Neural cell (in vitro differentiated cells): ENCODE data around the gene C7orf25. TPM values are rescaled to one million over a fixed set of nuclear protein-coding genes. Genes with fewer than 3 reads are reported as not detected.

Source experiments
- H2AFZ ChIP-seq: fragments of 200-600, 300-800 bp; sonication (generic), shearing (Covaris generic); 2 replicates; pipeline ENCODE4 v1.6.0; 2014; ENCODE audit warnings: low read depth, mild to moderate bottlenecking, antibody characterized with exemption, low read length, moderate library complexity
- H3F3A ChIP-seq: fragments of 200-600 bp; shearing (Covaris generic); 2 replicates; pipeline ENCODE4 v1.6.1; 2016; ENCODE audit warnings: mild to moderate bottlenecking, moderate library complexity, mixed read lengths, antibody characterized with exemption, low read length; ENCODE audit not compliant: insufficient read depth, poor library complexity, severe bottlenecking
- H3K27ac ChIP-seq: fragments of 200-600, 300-800 bp; sonication (generic), shearing (Covaris generic); 2 replicates; pipeline ENCODE4 v1.5.1; 2014; ENCODE audit warnings: mild to moderate bottlenecking, low read length, moderate library complexity
- H3K27me3 ChIP-seq: fragments of 300-800, 200-600 bp; sonication (generic), shearing (Covaris generic); 2 replicates; pipeline ENCODE4 v1.6.0; 2014; ENCODE audit warnings: mild to moderate bottlenecking, low read depth, low read length, moderate library complexity; ENCODE audit not compliant: insufficient read depth
- H3K36me3 ChIP-seq: fragments of 300-800, 200-600 bp; sonication (generic), shearing (Covaris generic); 2 replicates; pipeline ENCODE4 v1.5.1; 2014; ENCODE audit warnings: mild to moderate bottlenecking, antibody characterized with exemption, low read length, moderate library complexity; ENCODE audit not compliant: insufficient read depth
- H3K4me2 ChIP-seq: fragments of 300-800, 200-600 bp; sonication (generic), shearing (Covaris generic); 2 replicates; pipeline ENCODE4 v1.6.0; 2014; ENCODE audit warnings: mild to moderate bottlenecking, low read length
- H3K4me3 ChIP-seq: fragments of 300-800, 200-600 bp; sonication (generic), shearing (Covaris generic); 2 replicates; pipeline ENCODE4 v1.5.1; 2014; ENCODE audit warnings: mild to moderate bottlenecking, low read length, moderate library complexity
- H3K79me2 ChIP-seq: fragments of 200-600 bp; shearing (Covaris generic); replicated peaks from 2 replicates; pipeline ENCODE4 v1.6.0; 2014; ENCODE audit warnings: mild to moderate bottlenecking, low read length, moderate library complexity; ENCODE audit not compliant: insufficient read depth
- H3K9ac ChIP-seq: fragments of 300-800, 200-600 bp; sonication (generic), shearing (Covaris generic); 2 replicates; pipeline ENCODE4 v1.6.1; 2016; ENCODE audit warnings: mild to moderate bottlenecking, low read length, mixed read lengths
- H3K9me2 ChIP-seq: fragments of 200-600 bp; shearing (Covaris generic); 2 replicates; pipeline ENCODE4 v1.6.1; 2016; ENCODE audit warnings: mild to moderate bottlenecking, low read length, mixed read lengths; ENCODE audit not compliant: insufficient read depth
- H3K9me3 ChIP-seq: fragments of 200-600, 300-800 bp; sonication (generic), shearing (Covaris generic); 2 replicates; pipeline ENCODE4 v1.6.1; 2016; ENCODE audit warnings: mild to moderate bottlenecking, mixed run types, low read length, moderate library complexity, mixed read lengths
- H4K20me1 ChIP-seq: fragments of 200-600 bp; shearing (Covaris generic); 2 replicates; pipeline ENCODE4 v1.6.1; 2016; ENCODE audit warnings: mild to moderate bottlenecking, mixed run types; ENCODE audit not compliant: insufficient read depth
- EP300 ChIP-seq: fragments of 450-650 bp; conservative IDR thresholded peaks from 2 replicates; pipeline ENCODE4 v1.6.1; 2014; ENCODE audit warnings: antibody characterized with exemption, mild to moderate bottlenecking, moderate library complexity; ENCODE audit not compliant: poor library complexity, severe bottlenecking
- EZH2 ChIP-seq: fragments of 200-600, 300-800 bp; shearing (Covaris generic), sonication (generic); IDR thresholded peaks from 2 replicates; pipeline ENCODE4 v1.6.1; 2014; ENCODE audit warnings: antibody characterized with exemption, low read length, borderline replicate concordance, mild to moderate bottlenecking; ENCODE audit not compliant: insufficient read depth, poor library complexity, severe bottlenecking
- MXI1 ChIP-seq: fragments of 450-650 bp; conservative IDR thresholded peaks from 2 replicates; pipeline ENCODE4 v1.6.1; 2014; ENCODE audit warnings: antibody characterized with exemption, mild to moderate bottlenecking; ENCODE audit not compliant: poor library complexity, severe bottlenecking
- POLR2AphosphoS5 ChIP-seq: IDR thresholded peaks from 2 replicates; pipeline ENCODE4 v1.6.1; 2012
- RAD21 ChIP-seq: fragments of 450-650 bp; conservative IDR thresholded peaks from 2 replicates; pipeline ENCODE4 v1.6.1; 2014; ENCODE audit warnings: antibody characterized with exemption, mild to moderate bottlenecking, moderate library complexity
- REST ChIP-seq: IDR thresholded peaks from 2 replicates; pipeline ENCODE4 v1.6.1; 2012; ENCODE audit warnings: borderline replicate concordance
- SMC3 ChIP-seq: fragments of 450-650 bp; conservative IDR thresholded peaks from 2 replicates; pipeline ENCODE4 v1.6.1; 2014; ENCODE audit warnings: antibody characterized with exemption, mild to moderate bottlenecking, moderate library complexity; ENCODE audit not compliant: poor library complexity
- TAF1 ChIP-seq: IDR thresholded peaks from 2 replicates; pipeline ENCODE4 v1.6.1; 2012; ENCODE audit warnings: low read depth
- polyA plus RNA-seq: library from polyadenylated mRNA; depleted of rRNA; stranded (reverse); fragments of >200 nt; gene quantifications from 2 replicates; pipeline ENCODE4 v1.2.3, GENCODE V29; 2014
- TF ChIP-seq, protein P1 (sequence below): fragments of 450-650 bp; IDR thresholded peaks from 2 replicates; pipeline ENCODE4 v1.5.1; 2014; ENCODE audit warnings: antibody characterized with exemption, mild to moderate bottlenecking, moderate library complexity; ENCODE audit not compliant: poor library complexity, severe bottlenecking

C7orf25 gene
- polyA plus RNA-seq, 1 donor from 2014 or later, result 3.9 TPM

DNA sequence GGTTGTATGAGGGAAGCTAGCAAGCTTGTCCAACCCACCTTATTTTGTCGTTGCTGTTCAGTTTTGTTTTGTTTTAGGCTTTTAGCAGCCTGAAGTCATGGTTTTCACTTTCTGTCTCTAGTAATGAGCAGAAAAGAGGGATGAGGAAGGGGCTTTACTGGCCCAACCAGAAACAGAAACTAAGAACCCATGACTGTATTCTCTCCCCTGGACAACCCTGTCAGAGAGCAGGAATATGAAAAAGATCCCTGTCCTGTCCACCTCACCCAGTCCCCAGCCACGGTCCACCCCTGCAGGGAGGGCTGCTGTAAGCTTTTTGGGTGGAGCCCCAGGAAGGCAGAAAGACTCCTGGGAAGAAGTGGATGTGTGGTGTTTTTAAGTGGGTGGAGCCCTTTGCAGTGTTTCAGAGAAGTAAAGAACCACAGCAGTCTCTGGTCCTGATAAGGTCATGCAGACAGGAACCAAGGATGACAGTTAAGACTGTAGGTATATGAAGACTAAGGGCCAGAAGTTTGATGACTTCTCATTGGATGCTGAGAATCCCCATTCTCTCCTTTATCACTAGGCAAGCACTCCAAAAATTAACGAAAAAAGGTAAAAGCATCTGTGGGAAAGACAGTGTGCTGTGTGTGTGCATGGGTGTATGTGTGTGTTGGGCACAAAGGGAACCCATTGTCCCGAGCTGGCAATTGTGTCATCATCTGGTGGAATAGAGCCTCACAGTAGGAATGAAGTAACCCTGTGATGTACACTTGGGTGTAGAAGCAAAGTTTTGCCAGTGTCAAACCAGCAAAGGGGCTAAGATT, 34.2 kb upstream of the C7orf25 start:
- H3K9me2 ChIP-seq, result no peaks in the 10 kb centered on the region
- H3K9me3 ChIP-seq, result no peaks in the 10 kb centered on the region
- no peaks in the 10 kb centered on the region for H4K20me1 ChIP-seq
- H3K4me3 ChIP-seq, result no peak overlapping the region
- H3K79me2 ChIP-seq, result no peaks in the 10 kb centered on the region
- TF ChIP-seq, protein P1, sequence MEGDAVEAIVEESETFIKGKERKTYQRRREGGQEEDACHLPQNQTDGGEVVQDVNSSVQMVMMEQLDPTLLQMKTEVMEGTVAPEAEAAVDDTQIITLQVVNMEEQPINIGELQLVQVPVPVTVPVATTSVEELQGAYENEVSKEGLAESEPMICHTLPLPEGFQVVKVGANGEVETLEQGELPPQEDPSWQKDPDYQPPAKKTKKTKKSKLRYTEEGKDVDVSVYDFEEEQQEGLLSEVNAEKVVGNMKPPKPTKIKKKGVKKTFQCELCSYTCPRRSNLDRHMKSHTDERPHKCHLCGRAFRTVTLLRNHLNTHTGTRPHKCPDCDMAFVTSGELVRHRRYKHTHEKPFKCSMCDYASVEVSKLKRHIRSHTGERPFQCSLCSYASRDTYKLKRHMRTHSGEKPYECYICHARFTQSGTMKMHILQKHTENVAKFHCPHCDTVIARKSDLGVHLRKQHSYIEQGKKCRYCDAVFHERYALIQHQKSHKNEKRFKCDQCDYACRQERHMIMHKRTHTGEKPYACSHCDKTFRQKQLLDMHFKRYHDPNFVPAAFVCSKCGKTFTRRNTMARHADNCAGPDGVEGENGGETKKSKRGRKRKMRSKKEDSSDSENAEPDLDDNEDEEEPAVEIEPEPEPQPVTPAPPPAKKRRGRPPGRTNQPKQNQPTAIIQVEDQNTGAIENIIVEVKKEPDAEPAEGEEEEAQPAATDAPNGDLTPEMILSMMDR, result no peak
- TF ChIP-seq MXI1 (no peak), EZH2 (no peak), RAD21 (no peak), POLR2AphosphoS5 (no peak), SMC3 (no peak), EP300 (no peak), TAF1 (no peak), REST (no peak)
- H3K9ac ChIP-seq, result no peak overlapping the region
- no peaks in the 10 kb centered on the region for H3F3A ChIP-seq
- H3K27ac ChIP-seq, result no peak overlapping the region
- H2AFZ ChIP-seq, result no peak overlapping the region
- H3K36me3 ChIP-seq, result peaks cover under 1% of the 10 kb centered on the region
- no peaks in the 10 kb centered on the region for H3K27me3 ChIP-seq
- H3K4me2 ChIP-seq, result no peak overlapping the region

GRCh38 chr7:42940985-42941847, 29.3 kb upstream of the C7orf25 start:
- Histone ChIP-seq H3K9me2 (no peaks in the 10 kb centered on the region), H3K4me3 (no peak overlapping the region), H3K36me3 (peaks cover 15% of the 10 kb centered on the region), H3K27me3 (no peaks in the 10 kb centered on the region), H3K9ac (peak overlapping the region; percentile 16), H3K27ac (no peak overlapping the region), H3F3A (no peaks in the 10 kb centered on the region), H4K20me1 (no peaks in the 10 kb centered on the region), H3K9me3 (no peaks in the 10 kb centered on the region), H2AFZ (no peak overlapping the region), H3K79me2 (no peaks in the 10 kb centered on the region), H3K4me2 (no peak overlapping the region)
- TF ChIP-seq EZH2 (no peak), SMC3 (peak; percentile 96), RAD21 (peak; percentile 93)
- TF ChIP-seq, protein P1, result peak; percentile 94
